GM12878 (cell line): ENCODE data around the gene CNNM2. TPM values are rescaled to one million over a fixed set of nuclear protein-coding genes. Genes with fewer than 3 reads are reported as not detected.

Experiments used
- ATAC-seq: fragments of 200-7000 bp; cut with Tn5 transposase; 3 replicates; pipeline ENCODE4 v1.9.1; 2020; ENCODE audit warnings: mild to moderate bottlenecking, moderate library complexity
- BruUV-seq: library from RNA; stranded (reverse); fragments of 400-500 nt; replicated peaks from 2 replicates; lab custom pipeline; 2021; lab: Mats Ljungman, UMichigan
- CTCF ChIA-PET: fragments of 300-600 bp; sonication (Branson Sonifier 250); formaldehyde crosslinking; extraction: SDS; loops from one replicate; lab custom pipeline; 2021; ENCODE audit warnings: inconsistent platforms; lab: Yijun Ruan, JAX
- POLR2A ChIA-PET: fragments of 350-600 bp; formaldehyde crosslinking; extraction: SDS; loops from one replicate; lab custom pipeline; 2021; ENCODE audit warnings: inconsistent platforms; lab: Charles Lee
- RAD21 ChIA-PET: fragments of 300-600 bp; sonication (Branson Sonifier 250); formaldehyde crosslinking; loops from one replicate; lab custom pipeline; 2023; ENCODE audit warnings: antibody characterized with exemption; ENCODE audit not compliant: unreplicated experiment; lab: Charles Lee
- SMC1A ChIA-PET: fragments of 300-600 bp; sonication (Branson Sonifier 250); formaldehyde crosslinking; loops from one replicate; lab custom pipeline; 2023; ENCODE audit not compliant: unreplicated experiment, uncharacterized antibody; lab: Charles Lee
- DNase-seq: peaks from one replicate; pipeline ENCODE4 v3.0.0-alpha.2; 2011; ENCODE audit warnings: low read depth, low spot score
- FAIRE-seq: peaks from 3 replicates; lab custom pipeline; 2011; peaks lifted over from hg19 to GRCh38; lab: Jason Lieb, UNC
- H2AFZ ChIP-seq: 2 replicates; pipeline ENCODE4 v1.6.0; 2011; ENCODE audit warnings: low read depth, low read length, control low read depth; ENCODE audit not compliant: control insufficient read depth
- H3K27ac ChIP-seq: 2 replicates; pipeline ENCODE4 v1.5.1; 2011; ENCODE audit warnings: control low read depth; ENCODE audit not compliant: control insufficient read depth, insufficient read depth
- H3K27me3 ChIP-seq, 2 experiments: replicated peaks in 1 of 2; 2 replicates each; pipeline versions ENCODE4 v1.6.0 to v1.6.1; 2011; ENCODE audit warnings: low read length in 1 of 2; ENCODE audit not compliant: control insufficient read depth in 2 of 2, insufficient read depth in 2 of 2
- H3K36me3 ChIP-seq, 2 experiments: 2 replicates each; pipeline ENCODE4 v1.5.1; 2011; ENCODE audit warnings: low read length in 1 of 2; ENCODE audit not compliant: control insufficient read depth in 2 of 2, insufficient read depth in 2 of 2
- H3K4me1 ChIP-seq: 2 replicates; pipeline ENCODE4 v1.6.1; 2011; ENCODE audit warnings: mild to moderate bottlenecking, low read length, moderate library complexity, mixed read lengths; ENCODE audit not compliant: control insufficient read depth, insufficient read depth
- H3K4me2 ChIP-seq: 2 replicates; pipeline ENCODE4 v1.6.0; 2011; ENCODE audit warnings: control low read depth; ENCODE audit not compliant: control insufficient read depth, insufficient read depth
- H3K4me3 ChIP-seq: fragments of 200-600 bp; sonication (generic); 2 replicates; pipeline ENCODE4 v1.5.1; 2016
- H3K79me2 ChIP-seq: 2 replicates; pipeline ENCODE4 v1.6.0; 2011; ENCODE audit warnings: low read length; ENCODE audit not compliant: control insufficient read depth, insufficient read depth
- H3K9ac ChIP-seq: 2 replicates; pipeline ENCODE4 v1.8.0; 2011; ENCODE audit warnings: low read length, control low read depth, mixed read lengths; ENCODE audit not compliant: control insufficient read depth, insufficient read depth
- H3K9me3 ChIP-seq: replicated peaks from 3 replicates; pipeline ENCODE4 v1.5.1; 2011; ENCODE audit warnings: mild to moderate bottlenecking, low read length; ENCODE audit not compliant: control insufficient read depth, insufficient read depth
- H4K20me1 ChIP-seq: 2 replicates; pipeline ENCODE4 v1.6.0; 2011; ENCODE audit not compliant: control insufficient read depth, insufficient read depth
- BRCA1 ChIP-seq: IDR thresholded peaks from 2 replicates; pipeline ENCODE4 v1.6.1; 2011; ENCODE audit warnings: low read depth, low read length, improper control_type of control experiment
- FOS ChIP-seq: IDR thresholded peaks from 3 replicates; pipeline ENCODE4 v1.6.1; 2011; ENCODE audit warnings: borderline replicate concordance; ENCODE audit not compliant: insufficient read length; ENCODE audit errors: extremely low read depth
- FOXM1 ChIP-seq: IDR thresholded peaks from 2 replicates; pipeline ENCODE4 v1.6.1; 2012; ENCODE audit warnings: low read depth, mild to moderate bottlenecking, inconsistent platforms, low read length, moderate library complexity
- IRF5 ChIP-seq: fragments of 450-650 bp; IDR thresholded peaks from 2 replicates; pipeline ENCODE4 v1.6.1; 2017; ENCODE audit warnings: borderline replicate concordance
- MEF2B ChIP-seq: fragments of 450-650 bp; IDR thresholded peaks from 2 replicates; pipeline ENCODE4 v1.6.1; 2018; ENCODE audit warnings: mild to moderate bottlenecking, moderate library complexity; ENCODE audit not compliant: partially characterized antibody, poor library complexity, severe bottlenecking
- NFXL1 ChIP-seq: fragments of 450-650 bp; IDR thresholded peaks from 2 replicates; pipeline ENCODE4 v1.6.1; 2017; ENCODE audit warnings: antibody characterized with exemption, mild to moderate bottlenecking, borderline replicate concordance
- NR2C1 ChIP-seq: fragments of 450-650 bp; IDR thresholded peaks from 2 replicates; pipeline ENCODE4 v1.6.1; 2017; ENCODE audit warnings: antibody characterized with exemption, mild to moderate bottlenecking, moderate library complexity
- RFX5 ChIP-seq: IDR thresholded peaks from 2 replicates; pipeline ENCODE4 v1.6.1; 2011; ENCODE audit warnings: low read depth, low read length, improper control_type of control experiment
- STAT1 ChIP-seq: fragments of 450-650 bp; conservative IDR thresholded peaks from 2 replicates; pipeline ENCODE4 v1.6.1; 2014; ENCODE audit warnings: antibody characterized with exemption, mild to moderate bottlenecking
- TAF1 ChIP-seq: IDR thresholded peaks from 2 replicates; pipeline ENCODE4 v1.6.1; 2011; ENCODE audit warnings: mild to moderate bottlenecking, low read depth, low read length, borderline replicate concordance
- ZNF384 ChIP-seq: IDR thresholded peaks from 2 replicates; pipeline ENCODE4 v1.6.1; 2012; ENCODE audit warnings: low read depth, mild to moderate bottlenecking, low read length, improper control_type of control experiment, borderline replicate concordance
- WGBS: methylation state at CpG from one replicate; pipeline ENCODE4 v1.1.6; 2016; ENCODE audit warnings: low lambda C conversion rate; ENCODE audit not compliant: insufficient replicate concordance, insufficient coverage; ENCODE audit errors: missing lambda C conversion rate; 5-methylcytosine and 5-hydroxymethylcytosine counted together
- in situ Hi-C: fragments of 300-500 bp; cut with MboI; formaldehyde crosslinking; loops from 9 replicates; pipeline ENCODE4 v1.14.3; 2018; ENCODE audit warnings: mixed read lengths
- intact Hi-C: fragments of 100-400 bp; cut with micrococcal nuclease; formaldehyde crosslinking; loops from one replicate; pipeline ENCODE4 v1.14.2; 2022; ENCODE audit not compliant: unreplicated experiment
- polyA plus RNA-seq, 11 experiments: library from polyadenylated mRNA; depleted of rRNA in 4 of 11; unstranded in 6 of 11; stranded (reverse) in 5 of 11; fragments of >200 nt; fragmentation: Nextera tagmentation in 4 of 11; fragmentation: Illumina TruSeq in 1 of 11; extraction: Ambion mirVana in 4 of 11; extraction: Trizol in 1 of 11; gene quantifications; 1 replicate in 1 of 11; 2 replicates in 10 of 11; pipeline versions ENCODE4 v1.2.1 to v1.2.3, GENCODE V29; 2011 to 2016; ENCODE audit warnings: inconsistent platforms in 2 of 11, missing spikeins in 2 of 11, low read depth in 1 of 11
- total RNA-seq, 4 experiments: library from RNA; depleted of rRNA in 3 of 4; stranded (reverse); fragments of >200 nt in 3 of 4; fragmentation: Illumina TruSeq in 1 of 4; extraction: Trizol in 1 of 4; gene quantifications; 2 replicates each; pipeline versions ENCODE4 v1.2.1 to v1.2.3, GENCODE V29; 2013 to 2021
- TF ChIP-seq, protein P1 (sequence below): fragments of 450-650 bp; formaldehyde crosslinking; IDR thresholded peaks from 2 replicates; pipeline ENCODE4 v1.5.0; 2022; ENCODE audit warnings: mild to moderate bottlenecking, missing genetic modification characterization

The CNNM2 gene
- total and polyA plus RNA-seq, 10 of the 15 experiments (the other 5 are each of a cell fraction or from before 2014, with no cell fraction given): 0.18 to 7.3 (median 2.5) TPM

GRCh38 chr10:103038570-103038969 lies 120.5 kb downstream of the CNNM2 start:
- H3K4me3 ChIP-seq: no peak overlapping the region
- no peaks in the 10 kb centered on the region for H3K27me3 ChIP-seq
- H3K27ac ChIP-seq: no peak overlapping the region
- no peak for FAIRE-seq
- DNase-seq: no peak
- H3K4me1 ChIP-seq: no peaks in the 10 kb centered on the region
- no peaks in the 10 kb centered on the region for H3K36me3 ChIP-seq
- no peaks in the 10 kb centered on the region for H3K9me3 ChIP-seq
- 94% methylated on average over 2 of the region's 2 CpGs for WGBS
- ChIA-PET CTCF (interaction anchor here (0.9 kb wide), 1 partner anchor 206 kb away, joined by 4 read pairs; no protein-coding TSS in a partner anchor), POLR2A (no interaction called here), SMC1A (no interaction called here), RAD21 (no interaction called here)
- H2AFZ ChIP-seq: no peak overlapping the region
- ATAC-seq: no peak
- intact Hi-C loops (no loop called here), in situ Hi-C loops (no loop called here)
- no peaks in the 10 kb centered on the region for H3K79me2 ChIP-seq
- no TSS peak for BruUV-seq
- no peak overlapping the region for H3K4me2 ChIP-seq
- no peak for TF ChIP-seq BRCA1
- TF ChIP-seq TAF1: no peak
- no peak for TF ChIP-seq NR2C1
- no peak for TF ChIP-seq FOS
- TF ChIP-seq FOXM1: no peak
- no peak for TF ChIP-seq STAT1
- no peak for TF ChIP-seq ZNF384
- H3K9ac ChIP-seq: no peak overlapping the region
- no peaks in the 10 kb centered on the region for H4K20me1 ChIP-seq

- ChIA-PET CTCF (interaction anchor here (1.0 kb wide), 1 partner anchor 124 kb away, joined by 5 read pairs; no protein-coding TSS in a partner anchor), POLR2A (no interaction called here), RAD21 (no interaction called here), SMC1A (interaction anchor here (1.1 to 1.5 kb wide), 2 partner anchors 10 to 119 kb away, joined by 3 to 4 read pairs; no protein-coding TSS in a partner anchor)
- in situ Hi-C loops: no loop called here
- Histone ChIP-seq H4K20me1 (no peaks in the 10 kb centered on the region), H3K27ac (no peak overlapping the region), H3K79me2 (no peaks in the 10 kb centered on the region), H3K36me3 (no peaks in the 10 kb centered on the region), H3K9ac (no peak overlapping the region), H3K4me3 (no peak overlapping the region), H3K9me3 (no peaks in the 10 kb centered on the region), H2AFZ (no peak overlapping the region), H3K27me3 (no peaks in the 10 kb centered on the region), H3K4me2 (no peak overlapping the region), H3K4me1 (no peaks in the 10 kb centered on the region)
- FAIRE-seq (no peak), ATAC-seq (no peak), DNase-seq (no peak)
- WGBS: 45% methylated on average over 4 of the region's 4 CpGs
- no TSS peak for BruUV-seq
- TF ChIP-seq MEF2B (no peak), BRCA1 (no peak), RFX5 (no peak), IRF5 (no peak), NFXL1 (no peak)
- TF ChIP-seq, protein P1, sequence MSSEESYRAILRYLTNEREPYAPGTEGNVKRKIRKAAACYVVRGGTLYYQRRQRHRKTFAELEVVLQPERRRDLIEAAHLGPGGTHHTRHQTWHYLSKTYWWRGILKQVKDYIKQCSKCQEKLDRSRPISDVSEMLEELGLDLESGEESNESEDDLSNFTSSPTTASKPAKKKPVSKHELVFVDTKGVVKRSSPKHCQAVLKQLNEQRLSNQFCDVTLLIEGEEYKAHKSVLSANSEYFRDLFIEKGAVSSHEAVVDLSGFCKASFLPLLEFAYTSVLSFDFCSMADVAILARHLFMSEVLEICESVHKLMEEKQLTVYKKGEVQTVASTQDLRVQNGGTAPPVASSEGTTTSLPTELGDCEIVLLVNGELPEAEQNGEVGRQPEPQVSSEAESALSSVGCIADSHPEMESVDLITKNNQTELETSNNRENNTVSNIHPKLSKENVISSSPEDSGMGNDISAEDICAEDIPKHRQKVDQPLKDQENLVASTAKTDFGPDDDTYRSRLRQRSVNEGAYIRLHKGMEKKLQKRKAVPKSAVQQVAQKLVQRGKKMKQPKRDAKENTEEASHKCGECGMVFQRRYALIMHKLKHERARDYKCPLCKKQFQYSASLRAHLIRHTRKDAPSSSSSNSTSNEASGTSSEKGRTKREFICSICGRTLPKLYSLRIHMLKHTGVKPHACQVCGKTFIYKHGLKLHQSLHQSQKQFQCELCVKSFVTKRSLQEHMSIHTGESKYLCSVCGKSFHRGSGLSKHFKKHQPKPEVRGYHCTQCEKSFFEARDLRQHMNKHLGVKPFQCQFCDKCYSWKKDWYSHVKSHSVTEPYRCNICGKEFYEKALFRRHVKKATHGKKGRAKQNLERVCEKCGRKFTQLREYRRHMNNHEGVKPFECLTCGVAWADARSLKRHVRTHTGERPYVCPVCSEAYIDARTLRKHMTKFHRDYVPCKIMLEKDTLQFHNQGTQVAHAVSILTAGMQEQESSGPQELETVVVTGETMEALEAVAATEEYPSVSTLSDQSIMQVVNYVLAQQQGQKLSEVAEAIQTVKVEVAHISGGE (CRISPR knock-in tag): no peak
- intact Hi-C loops: no loop called here
These were observed 122.3 kb downstream of the CNNM2 start for GRCh38 chr10:103040418-103040817.
